OCI-LY3 (cell line): Measurements from ENCODE around the gene DPY30.

Source experiments
- CTCF ChIP-seq: fragments of 200-600, 300-600 bp; sonication (generic); IDR thresholded peaks from 2 replicates; pipeline ENCODE4 v1.5.1; 2014; ENCODE audit warnings: antibody characterized with exemption, low read length, low read depth
- EZH2phosphoT487 ChIP-seq: fragments of 200-600 bp; shearing (Covaris generic); IDR thresholded peaks from 2 replicates; pipeline ENCODE4 v1.6.1; 2018; ENCODE audit warnings: antibody characterized with exemption, mixed run types, low read depth

- TF ChIP-seq CTCF = no peak
- TF ChIP-seq EZH2phosphoT487 = no peak
Observed at GRCh38 chr2:32063310-32064020, 23.9 kb upstream of the DPY30 start, which contains the start of gene SPAST.
